H1 (cell line): ENCODE data around the gene PIK3R5. TPM values are rescaled to one million over a fixed set of nuclear protein-coding genes. Genes with fewer than 3 reads are reported as not detected.

ENCODE experiments used
- BRCA1 ChIP-seq: IDR thresholded peaks from 2 replicates; pipeline ENCODE4 v1.6.1; 2012; ENCODE audit warnings: low read depth, low read length, improper control_type of control experiment
- EZH2 ChIP-seq: fragments of 200-600 bp; sonication (generic); IDR thresholded peaks from 2 replicates; pipeline ENCODE4 v1.7.1; 2012; ENCODE audit warnings: low read depth, mild to moderate bottlenecking, moderate library complexity, low read length, inconsistent platforms; ENCODE audit not compliant: severe bottlenecking
- RNF2 ChIP-seq: fragments of 200-900, 300-1000 bp; sonication (generic); IDR thresholded peaks from 2 replicates; pipeline ENCODE4 v1.7.1; 2016; ENCODE audit warnings: borderline replicate concordance, low read depth, mild to moderate bottlenecking, antibody characterized with exemption, low read length; ENCODE audit not compliant: poor library complexity, severe bottlenecking; ENCODE audit errors: missing control alignments
- polyA plus RNA-seq, 7 experiments: library from polyadenylated mRNA; depleted of rRNA in 3 of 7; stranded (reverse) in 5 of 7; unstranded in 2 of 7; fragments of >200 nt in 5 of 7; fragments of 200-250 nt in 2 of 7; gene quantifications; 1 replicate in 5 of 7; 2 replicates in 1 of 7; 4 replicates in 1 of 7; pipeline versions ENCODE4 v1.2.1 to v1.2.3, GENCODE V29; 2011 to 2013; ENCODE audit warnings: missing spikeins in 2 of 7, mixed read lengths in 2 of 7
- total RNA-seq: library from RNA; stranded (reverse); fragmentation: NEBNext Ultra II Directional; extraction: Animal tissue kit (Norgen Biotek cat#: 25700); gene quantifications from 2 replicates; pipeline ENCODE4 v1.2.1, GENCODE V29; 2021

Gene PIK3R5
- total and polyA plus RNA-seq, 2 of the 8 experiments (the other 6 are each of a cell fraction or from before 2014, with no cell fraction given) = 2.7 to 4.3 TPM

- TF ChIP-seq BRCA1 (no peak), EZH2 (no peak), RNF2 (no peak)
Observed at GRCh38 chr17:8849311-8850041, 116.0 kb downstream of the PIK3R5 start (continued).
